HepG2 (cell line): Measurements from ENCODE around the gene PDE9A. TPM values are rescaled to one million over a fixed set of nuclear protein-coding genes. Genes with fewer than 3 reads are reported as not detected.
A peak's percentile ranks its signal among the peaks of the same experiment; 100 is the strongest.

ENCODE experiments used
- FOXP1 ChIP-seq, 2 experiments: fragments of 450-650 bp in 1 of 2; IDR thresholded peaks; 2 replicates each; pipeline ENCODE4 v1.6.1; 2017 to 2018; ENCODE audit warnings: antibody characterized with exemption in 1 of 2
- GATAD2A ChIP-seq: IDR thresholded peaks from 2 replicates; pipeline ENCODE4 v1.6.1; 2016
- KDM1A ChIP-seq: IDR thresholded peaks from 2 replicates; pipeline ENCODE4 v1.6.1; 2016; ENCODE audit warnings: missing compliant biosample characterization
- KLF16 ChIP-seq, 2 experiments: sonication (generic) in 1 of 2; formaldehyde crosslinking in 1 of 2; IDR thresholded peaks; 2 replicates each; pipeline versions ENCODE4 v1.6.1 to v1.8.0; 2016 to 2023; ENCODE audit warnings: missing genetic modification reagents in 2 of 2, missing compliant biosample characterization in 1 of 2
- MAFK ChIP-seq, 2 experiments: IDR thresholded peaks in 1 of 2; conservative IDR thresholded peaks in 1 of 2; 2 replicates each; pipeline ENCODE4 v1.6.1; 2011; ENCODE audit warnings: improper control_type of control experiment in 2 of 2, low read length in 2 of 2
- MIER3 ChIP-seq: IDR thresholded peaks from 2 replicates; pipeline ENCODE4 v1.6.1; 2016; ENCODE audit warnings: missing compliant biosample characterization, borderline replicate concordance
- NFYC ChIP-seq: IDR thresholded peaks from 2 replicates; pipeline ENCODE4 v1.6.1; 2016; ENCODE audit warnings: missing genetic modification reagents, missing compliant biosample characterization
- NR2F6 ChIP-seq, 2 experiments: IDR thresholded peaks; 2 replicates each; pipeline ENCODE4 v1.6.1; 2016; ENCODE audit warnings: antibody characterized with exemption in 1 of 2, mild to moderate bottlenecking in 1 of 2
- SP5 ChIP-seq: IDR thresholded peaks from 2 replicates; pipeline ENCODE4 v1.6.1; 2016; ENCODE audit warnings: low read depth, borderline replicate concordance
- ZEB1 ChIP-seq: IDR thresholded peaks from 2 replicates; pipeline ENCODE4 v1.6.1; 2012; ENCODE audit warnings: mild to moderate bottlenecking, low read depth, inconsistent platforms; ENCODE audit not compliant: insufficient replicate concordance
- ZNF230 ChIP-seq: sonication (generic); formaldehyde crosslinking; IDR thresholded peaks from 2 replicates; pipeline ENCODE4 v1.4.0; 2020; ENCODE audit warnings: mild to moderate bottlenecking, missing genetic modification reagents
- ZNF598 ChIP-seq: sonication (generic); formaldehyde crosslinking; IDR thresholded peaks from 2 replicates; pipeline ENCODE4 v1.5.1; 2020; ENCODE audit warnings: mild to moderate bottlenecking, missing genetic modification reagents, borderline replicate concordance
- polyA plus RNA-seq, 8 experiments: library from polyadenylated mRNA; depleted of rRNA in 3 of 8; stranded (reverse) in 7 of 8; unstranded in 1 of 8; fragments of >200 nt; fragmentation: Illumina TruSeq in 4 of 8; extraction: Trizol in 4 of 8; gene quantifications; 2 replicates each; pipeline versions ENCODE4 v1.2.1 to v1.2.3, GENCODE V29; 2011 to 2016; ENCODE audit warnings: low read depth in 4 of 8, missing spikeins in 1 of 8, mixed read lengths in 1 of 8; ENCODE audit not compliant: insufficient read depth in 1 of 8
- total RNA-seq, 5 experiments: library from RNA; depleted of rRNA; stranded (reverse); fragments of >200 nt; fragmentation: Illumina TruSeq; extraction: Trizol; gene quantifications; 2 replicates each; pipeline ENCODE4 v1.2.3, GENCODE V29; 2016; ENCODE audit warnings: low read depth in 1 of 5
- TF ChIP-seq, protein P1 (sequence below): sonication (generic); formaldehyde crosslinking; IDR thresholded peaks from 2 replicates; pipeline ENCODE4 v1.5.1; 2020; ENCODE audit warnings: mild to moderate bottlenecking, missing genetic modification reagents, borderline replicate concordance
- TF ChIP-seq, protein P2 (sequence below): sonication (generic); formaldehyde crosslinking; IDR thresholded peaks from 2 replicates; pipeline ENCODE4 v1.5.0; 2020; ENCODE audit warnings: missing genetic modification reagents
- TF ChIP-seq, protein P3 (sequence below): sonication (generic); formaldehyde crosslinking; IDR thresholded peaks from 2 replicates; pipeline ENCODE4 v1.4.0; 2020; ENCODE audit warnings: mild to moderate bottlenecking, missing genetic modification reagents, borderline replicate concordance
- TF ChIP-seq, protein P4 (sequence below): sonication (generic); formaldehyde crosslinking; IDR thresholded peaks from 2 replicates; pipeline ENCODE4 v1.5.1; 2020; ENCODE audit warnings: mild to moderate bottlenecking, moderate library complexity, missing genetic modification reagents

Gene PDE9A
- total and polyA plus RNA-seq, 2 of the 13 experiments (the other 11 are each of a cell fraction or from before 2014, with no cell fraction given) = 4.6 to 19.7 TPM

DNA sequence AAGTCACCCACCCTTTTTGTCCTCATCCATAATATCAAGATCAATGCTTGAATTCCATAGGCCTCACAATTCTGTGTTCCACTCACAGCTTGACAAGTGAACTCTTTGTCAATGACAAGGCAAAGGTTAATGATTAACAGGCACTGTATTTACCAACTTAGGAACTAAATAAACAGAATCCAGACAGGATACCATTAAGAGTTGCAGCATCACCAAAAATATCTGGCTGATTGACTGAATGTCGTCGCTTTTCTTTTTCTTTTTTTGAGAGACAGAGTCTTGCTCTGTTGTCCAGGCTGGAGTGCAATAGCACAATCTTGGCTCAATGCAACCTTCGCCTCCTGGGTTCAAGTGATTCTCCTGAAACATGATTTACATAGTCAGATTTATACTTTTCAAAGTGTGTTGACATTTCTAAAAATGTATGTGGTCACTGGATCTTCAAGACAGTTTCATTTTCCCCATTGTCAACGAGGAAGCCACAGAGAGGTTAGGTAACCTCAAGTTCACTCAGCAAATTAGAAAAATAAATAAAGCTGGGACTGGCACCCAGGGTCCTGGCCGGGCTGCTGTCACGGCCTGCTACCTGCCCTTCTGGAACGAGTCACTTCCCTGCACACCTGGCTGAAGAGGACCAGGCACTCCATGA lies 81.0 kb downstream of the PDE9A start (continued):
- TF ChIP-seq, protein P1, sequence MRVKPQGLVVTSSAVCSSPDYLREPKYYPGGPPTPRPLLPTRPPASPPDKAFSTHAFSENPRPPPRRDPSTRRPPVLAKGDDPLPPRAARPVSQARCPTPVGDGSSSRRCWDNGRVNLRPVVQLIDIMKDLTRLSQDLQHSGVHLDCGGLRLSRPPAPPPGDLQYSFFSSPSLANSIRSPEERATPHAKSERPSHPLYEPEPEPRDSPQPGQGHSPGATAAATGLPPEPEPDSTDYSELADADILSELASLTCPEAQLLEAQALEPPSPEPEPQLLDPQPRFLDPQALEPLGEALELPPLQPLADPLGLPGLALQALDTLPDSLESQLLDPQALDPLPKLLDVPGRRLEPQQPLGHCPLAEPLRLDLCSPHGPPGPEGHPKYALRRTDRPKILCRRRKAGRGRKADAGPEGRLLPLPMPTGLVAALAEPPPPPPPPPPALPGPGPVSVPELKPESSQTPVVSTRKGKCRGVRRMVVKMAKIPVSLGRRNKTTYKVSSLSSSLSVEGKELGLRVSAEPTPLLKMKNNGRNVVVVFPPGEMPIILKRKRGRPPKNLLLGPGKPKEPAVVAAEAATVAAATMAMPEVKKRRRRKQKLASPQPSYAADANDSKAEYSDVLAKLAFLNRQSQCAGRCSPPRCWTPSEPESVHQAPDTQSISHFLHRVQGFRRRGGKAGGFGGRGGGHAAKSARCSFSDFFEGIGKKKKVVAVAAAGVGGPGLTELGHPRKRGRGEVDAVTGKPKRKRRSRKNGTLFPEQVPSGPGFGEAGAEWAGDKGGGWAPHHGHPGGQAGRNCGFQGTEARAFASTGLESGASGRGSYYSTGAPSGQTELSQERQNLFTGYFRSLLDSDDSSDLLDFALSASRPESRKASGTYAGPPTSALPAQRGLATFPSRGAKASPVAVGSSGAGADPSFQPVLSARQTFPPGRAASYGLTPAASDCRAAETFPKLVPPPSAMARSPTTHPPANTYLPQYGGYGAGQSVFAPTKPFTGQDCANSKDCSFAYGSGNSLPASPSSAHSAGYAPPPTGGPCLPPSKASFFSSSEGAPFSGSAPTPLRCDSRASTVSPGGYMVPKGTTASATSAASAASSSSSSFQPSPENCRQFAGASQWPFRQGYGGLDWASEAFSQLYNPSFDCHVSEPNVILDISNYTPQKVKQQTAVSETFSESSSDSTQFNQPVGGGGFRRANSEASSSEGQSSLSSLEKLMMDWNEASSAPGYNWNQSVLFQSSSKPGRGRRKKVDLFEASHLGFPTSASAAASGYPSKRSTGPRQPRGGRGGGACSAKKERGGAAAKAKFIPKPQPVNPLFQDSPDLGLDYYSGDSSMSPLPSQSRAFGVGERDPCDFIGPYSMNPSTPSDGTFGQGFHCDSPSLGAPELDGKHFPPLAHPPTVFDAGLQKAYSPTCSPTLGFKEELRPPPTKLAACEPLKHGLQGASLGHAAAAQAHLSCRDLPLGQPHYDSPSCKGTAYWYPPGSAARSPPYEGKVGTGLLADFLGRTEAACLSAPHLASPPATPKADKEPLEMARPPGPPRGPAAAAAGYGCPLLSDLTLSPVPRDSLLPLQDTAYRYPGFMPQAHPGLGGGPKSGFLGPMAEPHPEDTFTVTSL (CRISPR knock-in tag) = peak; percentile 84; the same call in 1 of the 2 replicates
- TF ChIP-seq GATAD2A = peak; percentile 84
- TF ChIP-seq SP5 (CRISPR knock-in tag) = 0 out of 2 replicates have a peak, but pooled peaks have one; percentile 21
- TF ChIP-seq, protein P2, sequence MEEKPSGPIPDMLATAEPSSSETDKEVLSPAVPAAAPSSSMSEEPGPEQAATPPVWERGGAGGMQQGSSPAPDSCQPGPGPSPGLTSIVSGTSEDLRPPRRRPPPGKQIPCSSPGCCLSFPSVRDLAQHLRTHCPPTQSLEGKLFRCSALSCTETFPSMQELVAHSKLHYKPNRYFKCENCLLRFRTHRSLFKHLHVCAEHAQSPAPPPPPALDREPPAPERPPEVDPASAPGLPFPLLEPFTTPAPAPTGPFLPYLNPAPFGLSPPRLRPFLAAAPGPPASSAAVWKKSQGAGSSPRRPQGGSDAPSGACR = no peak
- no peak for TF ChIP-seq NFYC (CRISPR knock-in tag)
- TF ChIP-seq, protein P3, sequence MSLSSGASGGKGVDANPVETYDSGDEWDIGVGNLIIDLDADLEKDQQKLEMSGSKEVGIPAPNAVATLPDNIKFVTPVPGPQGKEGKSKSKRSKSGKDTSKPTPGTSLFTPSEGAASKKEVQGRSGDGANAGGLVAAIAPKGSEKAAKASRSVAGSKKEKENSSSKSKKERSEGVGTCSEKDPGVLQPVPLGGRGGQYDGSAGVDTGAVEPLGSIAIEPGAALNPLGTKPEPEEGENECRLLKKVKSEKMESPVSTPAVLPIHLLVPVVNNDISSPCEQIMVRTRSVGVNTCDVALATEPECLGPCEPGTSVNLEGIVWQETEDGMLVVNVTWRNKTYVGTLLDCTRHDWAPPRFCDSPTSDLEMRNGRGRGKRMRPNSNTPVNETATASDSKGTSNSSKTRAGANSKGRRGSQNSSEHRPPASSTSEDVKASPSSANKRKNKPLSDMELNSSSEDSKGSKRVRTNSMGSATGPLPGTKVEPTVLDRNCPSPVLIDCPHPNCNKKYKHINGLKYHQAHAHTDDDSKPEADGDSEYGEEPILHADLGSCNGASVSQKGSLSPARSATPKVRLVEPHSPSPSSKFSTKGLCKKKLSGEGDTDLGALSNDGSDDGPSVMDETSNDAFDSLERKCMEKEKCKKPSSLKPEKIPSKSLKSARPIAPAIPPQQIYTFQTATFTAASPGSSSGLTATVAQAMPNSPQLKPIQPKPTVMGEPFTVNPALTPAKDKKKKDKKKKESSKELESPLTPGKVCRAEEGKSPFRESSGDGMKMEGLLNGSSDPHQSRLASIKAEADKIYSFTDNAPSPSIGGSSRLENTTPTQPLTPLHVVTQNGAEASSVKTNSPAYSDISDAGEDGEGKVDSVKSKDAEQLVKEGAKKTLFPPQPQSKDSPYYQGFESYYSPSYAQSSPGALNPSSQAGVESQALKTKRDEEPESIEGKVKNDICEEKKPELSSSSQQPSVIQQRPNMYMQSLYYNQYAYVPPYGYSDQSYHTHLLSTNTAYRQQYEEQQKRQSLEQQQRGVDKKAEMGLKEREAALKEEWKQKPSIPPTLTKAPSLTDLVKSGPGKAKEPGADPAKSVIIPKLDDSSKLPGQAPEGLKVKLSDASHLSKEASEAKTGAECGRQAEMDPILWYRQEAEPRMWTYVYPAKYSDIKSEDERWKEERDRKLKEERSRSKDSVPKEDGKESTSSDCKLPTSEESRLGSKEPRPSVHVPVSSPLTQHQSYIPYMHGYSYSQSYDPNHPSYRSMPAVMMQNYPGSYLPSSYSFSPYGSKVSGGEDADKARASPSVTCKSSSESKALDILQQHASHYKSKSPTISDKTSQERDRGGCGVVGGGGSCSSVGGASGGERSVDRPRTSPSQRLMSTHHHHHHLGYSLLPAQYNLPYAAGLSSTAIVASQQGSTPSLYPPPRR (CRISPR knock-in tag) = peak; percentile 90
- no peak for TF ChIP-seq ZNF598 (CRISPR knock-in tag)
- TF ChIP-seq, protein P4, sequence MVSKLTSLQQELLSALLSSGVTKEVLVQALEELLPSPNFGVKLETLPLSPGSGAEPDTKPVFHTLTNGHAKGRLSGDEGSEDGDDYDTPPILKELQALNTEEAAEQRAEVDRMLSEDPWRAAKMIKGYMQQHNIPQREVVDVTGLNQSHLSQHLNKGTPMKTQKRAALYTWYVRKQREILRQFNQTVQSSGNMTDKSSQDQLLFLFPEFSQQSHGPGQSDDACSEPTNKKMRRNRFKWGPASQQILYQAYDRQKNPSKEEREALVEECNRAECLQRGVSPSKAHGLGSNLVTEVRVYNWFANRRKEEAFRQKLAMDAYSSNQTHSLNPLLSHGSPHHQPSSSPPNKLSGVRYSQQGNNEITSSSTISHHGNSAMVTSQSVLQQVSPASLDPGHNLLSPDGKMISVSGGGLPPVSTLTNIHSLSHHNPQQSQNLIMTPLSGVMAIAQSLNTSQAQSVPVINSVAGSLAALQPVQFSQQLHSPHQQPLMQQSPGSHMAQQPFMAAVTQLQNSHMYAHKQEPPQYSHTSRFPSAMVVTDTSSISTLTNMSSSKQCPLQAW (CRISPR knock-in tag) = peak; percentile 86; the same call in 1 of the 2 replicates
- TF ChIP-seq NR2F6 (IDR thresholded peaks at IDR 0.05) = peak; percentile 62
- peak; percentile 54; the same call in 1 of the 2 replicates for TF ChIP-seq NR2F6 (CRISPR knock-in tag; IDR thresholded peaks at IDR 0.05)
- peak; percentile 31; the same call in 1 of the 2 replicates for TF ChIP-seq MIER3
- TF ChIP-seq ZEB1 = peak; percentile 83
- TF ChIP-seq MAFK (conservative IDR thresholded peaks at IDR 0.05 in 1 of 2, IDR thresholded peaks at IDR 0.05 in 1 of 2; ENCODE audit: low read length in 2 of 2) = no peak; a peak in 1 of 4 replicates
- peak in 1 of 2 experiments; percentile 25; a peak in 1 of 4 replicates for TF ChIP-seq KLF16 (CRISPR knock-in tag; IDR thresholded peaks at IDR 0.05)
- TF ChIP-seq KDM1A (CRISPR knock-in tag) = peak; percentile 88
- 0 out of 2 replicates have a peak, but pooled peaks have one; percentile 48 for TF ChIP-seq ZNF230 (CRISPR knock-in tag)
- peak; percentile 85 for TF ChIP-seq FOXP1 (IDR thresholded peaks at IDR 0.05)
- peak; percentile 91 for TF ChIP-seq FOXP1 (CRISPR knock-in tag; IDR thresholded peaks at IDR 0.05)
